ENCODE data around the gene PRKCZ.

GRCh38 chr1:2192031-2192995 is 142.1 kb downstream of the PRKCZ start:
- TF ChIP-seq GABPA (IDR thresholded peaks at IDR 0.05; ENCODE audit: low read depth) (no peak), CTCF (IDR thresholded peaks at IDR 0.05; ENCODE audit: insufficient read depth, low read length) (no peak)

Data from HL-60 (cell line).